ENCODE results near the gene PBXIP1. TPM values are rescaled to one million over a fixed set of nuclear protein-coding genes. Genes with fewer than 3 reads are reported as not detected.
"Not testable (repeated sequence)": the region's sequence is repeated elsewhere in the genome, so short reads cannot be mapped to it uniquely, and the experiment has no call there.

PBXIP1 gene
- total RNA-seq, 4 donors from 2014 or later: 205 to 371 (median 283) TPM

DNA sequence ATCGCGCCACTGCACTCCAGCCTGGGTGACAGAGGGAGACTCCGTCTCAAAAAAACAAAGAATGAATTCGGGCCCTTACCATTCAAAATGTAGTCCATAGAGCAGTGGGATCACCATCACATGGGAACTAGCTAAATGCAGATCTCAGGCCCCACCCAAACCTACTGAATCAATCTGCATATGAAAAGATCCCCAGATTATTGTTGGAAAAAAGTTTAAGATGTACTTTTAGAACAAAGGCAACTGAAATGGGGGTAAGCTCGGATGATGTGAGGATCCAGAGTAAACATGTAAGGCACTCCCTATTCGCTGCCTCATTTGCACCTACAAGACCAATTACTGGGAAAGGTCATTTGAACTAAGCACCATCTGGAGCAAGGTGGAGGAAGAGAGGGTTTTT, 26.4 kb upstream of the PBXIP1 start:
- peak overlapping the region in 2 of 4 donors; percentile 55 to 79 for H3K27ac ChIP-seq
- 33 to 54% methylated on average over 3 to 4 of the region's 6 CpGs for WGBS, 2 donors (ENCODE audit: low coverage in 1 of 2)
- H3K9me3 ChIP-seq: no peaks in the 10 kb centered on the region
- peak overlapping the region; percentile 24 to 73 for H3K4me3 ChIP-seq
- TF ChIP-seq POLR2A (IDR thresholded peaks at IDR 0.05) (no peak), POLR2AphosphoS5 (IDR thresholded peaks at IDR 0.05) (no peak), EP300 (IDR thresholded peaks at IDR 0.05) (no peak), CTCF (IDR thresholded peaks at IDR 0.05) (no peak)
- H3K27me3 ChIP-seq: no peaks in the 10 kb centered on the region
- H3K4me1 ChIP-seq: peaks cover 0 to 32% (median 11%) of the 10 kb centered on the region in 3 donors
- peaks cover 0 to 28% of the 10 kb centered on the region in 2 donors for H3K36me3 ChIP-seq
- ATAC-seq: no peak

DNA sequence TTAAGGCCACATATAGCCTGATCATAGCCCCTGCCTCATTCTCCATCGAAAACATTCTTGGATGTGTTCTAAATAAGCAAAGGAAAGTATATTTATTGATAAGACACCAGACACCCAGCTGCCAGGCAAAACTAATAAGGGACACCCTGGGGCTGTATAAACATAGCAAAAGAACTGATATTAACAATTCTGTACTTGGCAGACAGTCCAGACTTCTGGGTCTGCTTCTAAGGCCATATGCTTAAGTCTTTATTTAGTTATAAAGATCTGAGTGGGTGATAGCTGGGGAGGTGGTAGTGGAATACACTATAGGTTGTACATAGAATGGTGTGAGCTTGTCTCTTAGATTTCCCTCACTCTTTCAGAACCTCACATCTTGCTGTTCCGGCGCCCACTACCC, 22.5 kb upstream of the PBXIP1 start:
- TF ChIP-seq CTCF (IDR thresholded peaks at IDR 0.05) (no peak), EP300 (IDR thresholded peaks at IDR 0.05) (no peak), POLR2AphosphoS5 (IDR thresholded peaks at IDR 0.05) (no peak), POLR2A (IDR thresholded peaks at IDR 0.05) (no peak)
- H3K9me3 ChIP-seq: no peaks in the 10 kb centered on the region
- H3K4me3 ChIP-seq: no peak overlapping the region
- peaks cover 0 to 12% of the 10 kb centered on the region in 2 donors for H3K36me3 ChIP-seq
- ATAC-seq: no peak
- H3K4me1 ChIP-seq: peaks cover 0 to 30% (median 5%) of the 10 kb centered on the region in 3 donors
- H3K27me3 ChIP-seq: no peaks in the 10 kb centered on the region
- WGBS, 2 donors (ENCODE audit: low coverage in 1 of 2): 81 to 92% methylated on average over 2 to 3 of the region's 3 CpGs
- no peak overlapping the region for H3K27ac ChIP-seq

- not testable (repeated sequence) for ATAC-seq, H3K4me3 ChIP-seq, H3K27me3 ChIP-seq, H3K9me3 ChIP-seq, H3K27ac ChIP-seq
- WGBS, 2 donors (ENCODE audit: low coverage in 1 of 2): 62 to 90% methylated on average over 2 to 3 of the region's 3 CpGs
- Histone ChIP-seq H3K36me3 (peaks cover 0 to 12% of the 10 kb centered on the region in 2 donors), H3K4me1 (peaks cover 2 to 32% (median 9%) of the 10 kb centered on the region in 3 donors)
Measured at GRCh38 chr1:154977762-154978161, 21.9 kb upstream of the PBXIP1 start.

GRCh38 chr1:154975409-154976059, 19.6 kb upstream of the PBXIP1 start:
- no peaks in the 10 kb centered on the region for H3K9me3 ChIP-seq
- WGBS, 2 donors (ENCODE audit: low coverage in 1 of 2): 0 to 2% methylated on average over 4 to 14 of the region's 24 CpGs
- peak in 1 of 2 donors; percentile 18 for TF ChIP-seq POLR2A (IDR thresholded peaks at IDR 0.05)
- no peak for TF ChIP-seq EP300 (IDR thresholded peaks at IDR 0.05)
- no peak for TF ChIP-seq POLR2AphosphoS5 (IDR thresholded peaks at IDR 0.05)
- TF ChIP-seq CTCF (IDR thresholded peaks at IDR 0.05): no peak
- H3K4me1 ChIP-seq: peaks cover 2 to 47% (median 19%) of the 10 kb centered on the region in 3 donors
- H3K4me3 ChIP-seq: peak overlapping the region; percentile 62 to 73
- H3K36me3 ChIP-seq: peaks cover 0 to 12% of the 10 kb centered on the region in 2 donors
- no peaks in the 10 kb centered on the region for H3K27me3 ChIP-seq
- peak overlapping the region; percentile 84 to 99 (median 97) for H3K27ac ChIP-seq
- no peak for ATAC-seq

- Histone ChIP-seq H3K36me3 (peaks cover 0 to 9% of the 10 kb centered on the region in 2 donors), H3K27ac (peak overlapping the region; percentile 84 to 99 (median 97)), H3K9me3 (no peaks in the 10 kb centered on the region), H3K4me3 (peak overlapping the region; percentile 62 to 73), H3K27me3 (no peaks in the 10 kb centered on the region), H3K4me1 (peaks cover 2 to 53% (median 24%) of the 10 kb centered on the region in 3 donors)
- TF ChIP-seq POLR2A (IDR thresholded peaks at IDR 0.05): peak; percentile 25 to 53
- TF ChIP-seq EP300 (IDR thresholded peaks at IDR 0.05): no peak
- peak; percentile 20 for TF ChIP-seq POLR2AphosphoS5 (IDR thresholded peaks at IDR 0.05)
- peak; percentile 49 for ATAC-seq
- 0 to 1% methylated on average over 19 to 30 of the region's 30 CpGs for WGBS, 2 donors (ENCODE audit: low coverage in 1 of 2)
Measured at GRCh38 chr1:154974808-154975408, 19.0 kb upstream of the PBXIP1 start.
